ENCODE results near the gene LRRC10B. TPM values are rescaled to one million over a fixed set of nuclear protein-coding genes. Genes with fewer than 3 reads are reported as not detected.

The LRRC10B gene
- total and polyA plus RNA-seq, 2 of the 8 experiments (the other 6 are each of a cell fraction or from before 2014, with no cell fraction given): 0.47 to 0.71 TPM

GRCh38 chr11:61554172-61554988 is 45.8 kb downstream of the LRRC10B start:
- Histone ChIP-seq H3K9ac (replicated peaks in 1 of 4; ENCODE audit: extremely low read depth in 1 of 4, low read depth in 3 of 4, low read length in 3 of 4) (no peak overlapping the region), H3K56ac (replicated peaks; ENCODE audit: insufficient read length, low read depth, low read length) (peak overlapping the region; percentile 28), H2AK5ac (ENCODE audit: low read depth, low read length) (peak overlapping the region; percentile 69; the same call in 1 of the 2 replicates), H2BK12ac (ENCODE audit: low read depth, low read length) (peak overlapping the region; percentile 92; the same call in 1 of the 2 replicates), H3K18ac (ENCODE audit: extremely low read depth, low read length) (peak overlapping the region; percentile 60; the same call in 1 of the 2 replicates), H3K79me1 (ENCODE audit: low read depth, low read length) (no peaks in the 10 kb centered on the region), H3K36me3 (ENCODE audit: control insufficient read depth in 2 of 4, insufficient read depth in 4 of 4, low read length in 3 of 4) (no peaks in the 10 kb centered on the region), H3K4me3 (ENCODE audit: extremely low read depth in 1 of 4, insufficient read depth in 2 of 4, low read depth in 3 of 4, low read length in 4 of 4) (peak overlapping the region in 2 of 4 experiments; percentile 14 to 62; a peak in 3 of 8 replicates), H3K14ac (ENCODE audit: insufficient read length) (no peak overlapping the region), H4K20me1 (replicated peaks in 1 of 2; ENCODE audit: control insufficient read depth in 1 of 2, insufficient read depth in 2 of 2, low read length in 2 of 2) (peaks cover 4 to 16% of the 10 kb centered on the region in 2 experiments), H3K27me3 (replicated peaks in 1 of 4; ENCODE audit: control insufficient read depth in 3 of 4, extremely low read depth in 1 of 4, insufficient read depth in 3 of 4, low read length in 3 of 4) (peaks cover 0 to 21% (median 20%) of the 10 kb centered on the region in 4 experiments; a peak in 6 of 7 replicates), H4K8ac (ENCODE audit: extremely low read depth, insufficient read depth, low read length) (no peak overlapping the region; the same call in 1 of the 2 replicates), H3K23me2 (ENCODE audit: low read depth, low read length) (peaks cover 9% of the 10 kb centered on the region), H3K4me2 (ENCODE audit: insufficient read depth in 1 of 2, low read depth in 2 of 2, low read length in 2 of 2) (peak overlapping the region; percentile 80 to 90; a peak in 3 of 4 replicates), H2BK5ac (ENCODE audit: low read depth, low read length) (no peak overlapping the region), H3K27ac (ENCODE audit: low read depth, low read length) (no peak overlapping the region), H3K79me2 (ENCODE audit: control insufficient read depth in 1 of 2, insufficient read depth in 2 of 2, low read length in 2 of 2) (no peaks in the 10 kb centered on the region), H4K91ac (replicated peaks; ENCODE audit: insufficient read length, low read length) (peak overlapping the region; percentile 85), H3K4ac (replicated peaks; ENCODE audit: insufficient read length, low read depth, low read length) (peak overlapping the region; percentile 37), H2BK20ac (ENCODE audit: low read length) (no peak overlapping the region), H4K5ac (ENCODE audit: insufficient read length, low read depth, low read length) (peak overlapping the region; percentile 10), H3K23ac (ENCODE audit: insufficient read length) (no peak overlapping the region), H2AFZ (ENCODE audit: low read length) (no peak overlapping the region), H3K9me3 (ENCODE audit: insufficient read depth in 2 of 2, low read depth in 1 of 2, low read length in 1 of 2) (no peaks in the 10 kb centered on the region), H2BK120ac (replicated peaks; ENCODE audit: low read depth, low read length) (no peak overlapping the region), H2BK15ac (ENCODE audit: low read length) (peak overlapping the region; percentile 97; the same call in 1 of the 2 replicates), H3K4me1 (replicated peaks in 1 of 4; ENCODE audit: control insufficient read depth in 3 of 4, insufficient read depth in 4 of 4, low read length in 3 of 4) (peaks cover 0 to 30% (median 14%) of the 10 kb centered on the region in 4 experiments; a peak in 5 of 7 replicates)
- TF ChIP-seq KDM5A (IDR thresholded peaks at IDR 0.05; ENCODE audit: low read length) (no peak), RNF2 (IDR thresholded peaks at IDR 0.05; ENCODE audit: borderline replicate concordance, low read depth, low read length, missing control alignments, poor library complexity, severe bottlenecking) (no peak), CHD1 (IDR thresholded peaks at IDR 0.05; ENCODE audit: low read depth, low read length) (no peak), CREB1 (IDR thresholded peaks at IDR 0.05) (no peak)
- CTCF ChIA-PET (ENCODE audit: partially characterized antibody): interaction anchor here (0.5 to 23.7 kb wide), 19 partner anchors 9 to 141 kb away, joined by 3 to 330 read pairs (median 4); no protein-coding TSS in a partner anchor
- POLR2A ChIA-PET (ENCODE audit: partially characterized antibody): interaction anchor here (0.8 to 1.1 kb wide), 2 partner anchors 11 to 23 kb away, joined by 3 to 4 read pairs; no protein-coding TSS in a partner anchor
- FAIRE-seq: no peak
- DNase-seq (ENCODE audit: low read depth in 1 of 2, low spot score in 2 of 2): no peak
- 76% methylated on average over 13 of the region's 13 CpGs; no CpG with 5 or more reads in 1 of the 2 experiments for WGBS, 2 experiments (ENCODE audit: extremely low coverage in 1 of 2, insufficient coverage in 1 of 2, insufficient read length in 1 of 2, insufficient replicate concordance in 2 of 2, low coverage in 1 of 2, low lambda C conversion rate in 2 of 2, missing lambda C conversion rate in 1 of 2)
